ENCODE data around the gene GALNT2.

Gene GALNT2

DNA sequence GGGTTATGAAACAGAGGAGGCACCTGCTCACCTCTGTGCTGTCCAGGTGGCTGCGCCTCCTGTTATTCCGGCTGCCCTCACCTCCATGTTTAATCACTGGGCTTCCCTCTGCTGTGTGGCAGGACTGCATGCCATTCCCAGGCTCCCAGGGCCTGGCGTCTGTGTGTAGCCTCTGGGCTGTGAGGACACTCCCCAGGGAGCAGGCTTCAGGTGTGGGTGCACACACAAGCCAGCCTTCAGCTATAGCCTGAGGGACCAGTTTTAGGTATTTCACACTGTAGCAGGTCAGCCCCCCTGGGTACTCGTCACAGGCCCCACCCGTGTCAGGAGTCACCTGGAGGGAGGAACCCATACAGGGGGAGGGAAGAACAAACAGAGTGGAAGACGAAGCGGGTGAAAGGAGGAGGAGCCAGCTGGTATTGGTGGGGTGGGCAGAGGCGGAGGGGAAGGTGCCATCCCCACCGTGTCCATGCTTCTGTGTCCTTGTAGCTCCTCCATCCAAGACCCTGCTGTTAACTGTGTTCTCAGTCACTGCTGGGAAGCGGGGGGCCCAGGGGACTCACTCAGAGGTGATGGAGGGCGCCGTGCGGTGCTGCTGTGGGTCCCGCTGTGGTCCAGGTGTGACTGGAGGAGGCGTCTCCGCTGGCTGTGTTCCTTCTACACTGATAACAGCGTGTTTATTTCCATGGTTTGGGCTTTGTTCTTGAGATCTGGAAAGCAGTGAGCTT, 200.5 kb downstream of the GALNT2 start:
- DNase-seq: no peak

GRCh38 chr1:230268371-230269170, 201.5 kb downstream of the GALNT2 start:
- DNase-seq: no peak

DNA sequence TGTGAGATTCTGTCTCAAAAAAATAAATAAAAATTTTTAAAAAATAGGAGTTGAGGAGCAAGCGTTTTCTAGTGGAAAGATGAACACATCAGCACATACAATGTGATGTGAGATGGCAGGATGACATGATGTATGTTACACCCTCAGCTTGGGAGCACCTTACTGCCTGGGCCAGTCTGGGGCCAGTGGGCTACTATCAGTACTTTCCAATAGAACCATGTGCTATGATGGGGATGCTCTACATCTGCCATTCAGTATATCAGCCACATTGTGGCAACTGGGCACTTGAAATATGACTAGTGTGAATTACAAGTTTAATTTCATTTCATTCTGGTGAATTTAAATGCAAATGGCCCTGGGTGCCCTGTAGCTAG, 203.1 kb downstream of the GALNT2 start:
- DNase-seq: no peak

GRCh38 chr1:230270559-230271281, 203.7 kb downstream of the GALNT2 start:
- peak; percentile 8 for DNase-seq

- DNase-seq: no peak
Observed at GRCh38 chr1:230271300-230272035, 204.4 kb downstream of the GALNT2 start.

- DNase-seq: no peak
Observed at GRCh38 chr1:230272557-230272956, 205.5 kb downstream of the GALNT2 start.

DNA sequence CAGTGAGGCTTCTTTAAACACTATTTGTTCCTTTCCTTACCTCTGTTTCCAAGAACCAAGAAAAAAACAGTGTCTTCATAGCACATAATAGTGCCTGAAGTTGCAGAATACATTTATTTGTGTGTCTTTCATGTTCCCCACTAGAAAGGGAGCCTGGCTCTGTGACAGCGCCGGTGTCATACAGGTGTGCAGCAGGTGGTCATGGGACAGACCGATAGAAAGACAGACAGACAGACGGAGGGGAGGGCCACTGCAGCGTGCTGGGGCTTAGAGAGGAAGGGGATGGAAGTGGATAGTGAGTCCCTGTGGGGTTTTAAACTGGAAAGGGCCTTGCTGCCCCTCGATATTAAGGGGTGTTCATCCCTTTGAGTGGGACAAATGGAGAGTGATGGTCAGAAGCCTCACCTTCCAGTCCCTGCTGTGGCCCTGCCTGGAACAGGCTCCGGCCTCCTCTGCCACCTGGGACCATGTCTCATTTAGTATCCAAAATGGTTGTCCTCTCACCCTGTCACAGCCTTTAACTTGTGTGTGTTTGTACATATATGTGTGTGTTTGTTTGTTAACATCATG, 206.2 kb downstream of the GALNT2 start:
- no peak for DNase-seq

GRCh38 chr1:230274254-230274653, 207.2 kb downstream of the GALNT2 start:
- DNase-seq: no peak

DNA sequence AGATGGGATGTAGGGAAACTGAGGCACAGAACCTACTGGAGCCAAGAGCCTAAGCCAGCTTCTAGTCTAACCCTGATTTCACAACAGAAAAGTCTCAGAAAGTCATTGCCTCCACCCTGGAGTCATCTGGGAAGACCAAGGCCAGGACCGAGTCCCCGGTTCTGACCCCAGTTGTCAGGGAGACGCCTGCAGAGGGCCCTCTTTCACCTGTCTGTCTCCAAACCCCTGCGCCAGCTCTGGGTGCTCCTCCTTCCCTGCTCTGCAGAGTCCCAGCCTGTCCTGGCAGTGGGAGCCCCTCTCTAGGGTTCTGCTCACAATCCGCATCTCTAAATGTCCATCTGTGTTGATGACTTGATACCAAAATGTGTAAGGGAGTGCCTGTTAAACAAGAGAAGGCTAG, 209.4 kb downstream of the GALNT2 start:
- DNase-seq: no peak

DNA sequence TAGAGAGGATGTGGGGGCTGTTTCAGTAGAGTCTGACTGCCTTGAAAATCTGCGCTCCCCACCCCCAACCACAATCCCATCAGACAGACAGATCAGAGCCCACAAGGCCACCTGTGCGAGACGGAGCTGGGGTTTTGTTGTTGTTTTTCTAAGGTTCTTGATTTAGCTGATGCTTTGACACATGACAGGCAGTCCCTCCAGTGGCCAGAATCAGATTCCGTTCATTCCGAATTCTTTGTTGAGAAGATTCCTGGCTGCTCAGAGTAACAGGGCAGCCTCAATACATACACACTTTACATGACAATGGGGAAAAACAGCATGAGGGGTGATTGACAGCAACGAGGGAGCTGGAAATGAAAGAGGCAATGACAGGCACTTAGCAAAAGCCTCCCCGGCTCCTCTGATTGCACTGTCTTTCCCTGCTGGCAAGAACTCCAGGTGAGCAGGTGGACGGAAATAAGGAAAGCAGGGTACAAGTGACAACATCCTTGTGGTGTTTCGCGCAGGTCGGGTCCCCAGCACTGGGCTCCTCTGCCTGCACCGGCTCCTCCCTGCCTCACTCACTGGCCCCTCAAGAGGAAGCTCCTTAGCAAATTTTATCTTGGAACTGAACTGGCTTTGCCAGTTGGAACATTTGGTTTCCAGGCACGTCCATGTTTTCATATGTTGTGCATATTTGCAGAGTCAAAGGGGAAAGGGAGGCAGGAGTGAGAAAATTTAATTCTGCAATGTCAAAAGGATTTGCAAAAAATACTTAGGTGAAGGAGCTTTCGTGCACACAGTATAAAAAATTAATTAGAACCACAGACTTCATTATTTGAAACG, 210.4 kb downstream of the GALNT2 start:
- DNase-seq: no peak

DNA sequence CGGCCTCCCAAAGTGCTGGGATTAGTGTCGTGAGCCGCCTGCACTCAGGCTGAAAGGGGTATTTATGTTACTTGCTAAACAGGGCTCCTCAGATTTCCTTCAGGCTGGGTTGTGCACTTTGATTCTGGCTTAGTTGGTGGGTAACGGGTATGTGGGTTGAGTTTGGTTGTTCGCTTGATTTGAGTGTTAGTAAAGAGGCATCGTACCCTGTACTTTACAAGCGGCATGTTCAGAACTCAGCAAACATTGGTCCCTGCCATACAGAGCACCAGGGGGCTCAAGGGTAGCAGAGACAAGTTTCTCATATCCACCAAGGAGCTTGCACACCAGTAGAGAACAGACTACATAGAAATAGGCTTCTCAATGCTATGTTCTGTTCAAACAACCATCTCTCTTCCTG, 211.3 kb downstream of the GALNT2 start:
- no peak for DNase-seq

- DNase-seq: no peak
Observed at GRCh38 chr1:230278871-230279582, 212.0 kb downstream of the GALNT2 start.

- no peak for DNase-seq
Observed at GRCh38 chr1:230279583-230279945, 212.5 kb downstream of the GALNT2 start.

DNA sequence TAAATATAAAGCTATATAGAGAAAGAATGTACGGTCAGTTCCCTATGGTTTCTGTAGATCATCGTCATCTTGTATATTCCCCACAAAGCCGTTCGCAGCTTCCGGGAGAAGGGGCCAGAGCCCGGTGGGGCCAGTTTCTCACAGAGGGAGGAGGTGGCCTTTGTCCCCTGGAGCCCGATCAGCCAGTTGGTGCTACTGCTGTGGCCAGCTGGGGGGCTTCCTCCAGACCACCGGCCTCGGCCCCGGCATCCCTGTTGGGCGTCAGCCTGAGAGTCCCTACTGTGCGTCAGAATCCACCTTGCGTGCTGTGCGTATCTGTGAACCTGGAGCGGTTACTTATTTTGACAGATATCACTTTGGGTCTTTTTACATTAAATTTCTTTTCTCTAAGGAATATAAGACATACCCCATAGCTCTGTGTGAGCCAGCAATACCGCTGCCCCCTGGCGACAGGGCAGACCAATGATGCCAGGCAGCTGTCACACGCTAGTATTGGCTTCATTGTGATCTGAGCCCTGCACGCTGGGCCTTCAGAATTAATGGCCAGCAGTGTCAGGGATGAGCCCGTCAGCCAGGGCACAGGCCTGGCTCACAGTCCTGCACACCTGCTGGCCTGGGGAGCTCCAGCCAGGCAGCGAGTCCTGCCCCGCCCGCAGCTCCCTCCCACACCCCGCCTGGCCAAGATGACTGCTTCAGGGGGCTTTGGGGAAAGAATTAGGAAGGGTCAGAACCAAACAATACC, 213.2 kb downstream of the GALNT2 start:
- no peak for DNase-seq

DNA sequence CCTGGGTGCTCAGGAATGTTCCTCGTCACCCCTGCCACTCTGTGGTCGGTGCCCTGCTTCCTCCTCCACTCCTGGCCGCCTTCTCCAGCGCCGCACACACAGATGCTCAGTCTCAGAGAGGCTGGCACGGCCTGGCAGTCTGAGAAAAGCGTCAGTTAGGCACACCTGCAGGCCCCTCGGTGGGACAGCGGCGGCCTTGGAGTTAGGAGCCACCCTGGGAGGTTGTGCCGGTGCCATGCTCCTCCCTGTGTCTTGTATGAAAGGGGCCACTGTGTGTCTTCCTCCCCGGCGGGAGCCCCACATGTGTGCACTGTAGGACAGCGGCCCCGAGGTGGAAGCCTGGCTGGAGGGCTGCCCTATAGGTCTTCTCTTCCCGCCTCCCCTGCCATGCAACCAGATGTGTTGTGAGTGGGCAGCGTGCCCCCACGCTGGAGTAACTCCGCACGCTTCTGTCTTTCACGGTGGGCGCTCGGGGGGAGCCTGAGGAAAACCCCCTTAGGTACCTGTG, 213.9 kb downstream of the GALNT2 start:
- no peak for DNase-seq

- no peak for DNase-seq
Observed at GRCh38 chr1:230281556-230281955, 214.5 kb downstream of the GALNT2 start.

GRCh38 chr1:230282157-230282556, 215.1 kb downstream of the GALNT2 start:
- no peak for DNase-seq

DNA sequence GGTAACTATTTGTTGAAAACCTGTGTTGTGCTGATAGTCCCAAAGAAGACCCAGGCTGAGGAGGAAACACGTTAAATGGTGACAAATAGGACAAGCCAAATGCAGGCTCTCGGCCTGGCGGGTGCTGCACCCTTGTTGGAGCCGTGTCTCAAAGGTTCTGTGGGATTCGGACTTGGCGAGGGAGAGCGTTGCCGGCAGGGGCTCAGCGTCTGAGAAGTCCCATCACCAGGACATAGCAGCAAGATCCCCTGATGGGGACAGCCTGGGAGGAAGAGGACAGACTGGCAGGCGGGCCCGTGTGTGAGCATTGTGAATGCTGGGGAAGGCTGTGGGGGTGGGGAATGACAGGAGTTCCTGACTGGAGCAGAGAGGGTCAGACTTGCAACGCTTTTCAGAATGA, 216.6 kb downstream of the GALNT2 start:
- no peak for DNase-seq

DNA sequence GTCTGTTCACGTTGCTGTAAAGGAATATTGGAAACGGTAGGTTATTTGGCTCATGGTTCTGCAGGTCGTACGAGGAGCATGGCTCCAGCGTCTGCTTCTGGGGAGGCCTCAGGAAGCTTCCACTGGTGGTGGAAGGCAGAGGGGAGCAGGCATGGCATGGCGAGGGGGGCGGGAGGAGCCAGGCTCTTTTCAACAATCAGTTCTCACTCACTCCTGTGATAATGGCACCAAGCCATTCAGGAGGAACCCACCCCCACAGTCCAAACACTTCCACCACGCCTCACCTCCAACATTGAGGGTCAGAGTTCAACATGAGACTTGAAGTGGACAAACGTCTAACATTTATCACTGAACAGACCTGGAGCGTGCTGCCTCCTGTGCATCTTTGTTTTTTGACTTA, 217.9 kb downstream of the GALNT2 start:
- no peak for DNase-seq

GRCh38 chr1:230285351-230285750, 218.3 kb downstream of the GALNT2 start:
- no peak for DNase-seq

Measured in CD4-positive, alpha-beta T cell treated with Interleukin-10 for 1 hour (primary cell).